GM19395 (cell line): Measurements from ENCODE around the gene POC1A.
"Not testable (repeated sequence)": the region's sequence is repeated elsewhere in the genome, so short reads cannot be mapped to it uniquely, and the experiment has no call there.

Experiments
- ATAC-seq: cut with Tn5 transposase; IDR thresholded peaks from one replicate; pipeline ENCODE4 v1.9.1; 2021; ENCODE audit warnings: mild to moderate bottlenecking, moderate library complexity; ENCODE audit not compliant: unreplicated experiment

Gene POC1A

GRCh38 chr3:52153389-52154096 is 680 bp downstream of the POC1A start:
- peak; percentile 10 for ATAC-seq

GRCh38 chr3:52151991-52152390 is 2.2 kb downstream of the POC1A start:
- not testable (repeated sequence) for ATAC-seq

- no peak for ATAC-seq
Observed at GRCh38 chr3:52150860-52151259, 3.4 kb downstream of the POC1A start.

- no peak for ATAC-seq
Observed at GRCh38 chr3:52150357-52150756, 3.9 kb downstream of the POC1A start.

- ATAC-seq = no peak
Observed at GRCh38 chr3:52149726-52150125, 4.5 kb downstream of the POC1A start.

GRCh38 chr3:52149021-52149420 is 5.2 kb downstream of the POC1A start:
- ATAC-seq = no peak

- ATAC-seq = no peak
Observed at GRCh38 chr3:52147804-52148203, 6.4 kb downstream of the POC1A start.

GRCh38 chr3:52146811-52147210 is 7.4 kb downstream of the POC1A start:
- ATAC-seq = no peak

- no peak for ATAC-seq
Observed at GRCh38 chr3:52146189-52146588, 8.0 kb downstream of the POC1A start.

GRCh38 chr3:52145736-52146110 is 8.5 kb downstream of the POC1A start:
- no peak for ATAC-seq

- ATAC-seq = no peak
Observed at GRCh38 chr3:52144796-52145735, 9.2 kb downstream of the POC1A start.

GRCh38 chr3:52144034-52144795 is 10.0 kb downstream of the POC1A start:
- no peak for ATAC-seq

- no peak for ATAC-seq
Observed at GRCh38 chr3:52143616-52144015, 10.6 kb downstream of the POC1A start.

- no peak for ATAC-seq
Observed at GRCh38 chr3:52143156-52143555, 11.1 kb downstream of the POC1A start.

GRCh38 chr3:52141751-52142150 is 12.5 kb downstream of the POC1A start:
- no peak for ATAC-seq

- no peak for ATAC-seq
Observed at GRCh38 chr3:52140769-52141168, 13.5 kb downstream of the POC1A start.

GRCh38 chr3:52140000-52140399 is 14.2 kb downstream of the POC1A start:
- no peak for ATAC-seq

- no peak for ATAC-seq
Observed at GRCh38 chr3:52137311-52137710, 16.9 kb downstream of the POC1A start.

- ATAC-seq = no peak
Observed at GRCh38 chr3:52136513-52136912, 17.7 kb downstream of the POC1A start.

- no peak for ATAC-seq
Observed at GRCh38 chr3:52135332-52135731, 18.9 kb downstream of the POC1A start.

- ATAC-seq = no peak
Observed at GRCh38 chr3:52134761-52135160, 19.5 kb downstream of the POC1A start.
